CD4-positive, alpha-beta T cell treated with Interleukin-2 at 100 ng/mL for 4 hours (primary cell): Measurements from ENCODE around the gene TRIM29.

ENCODE experiments used
- DNase-seq: peaks from one replicate; pipeline ENCODE4 v3.0.0-alpha.2; 2020; ENCODE audit warnings: low spot score

TRIM29 gene

GRCh38 chr11:120122924-120123683 lies 14.8 kb downstream of the TRIM29 start:
- no peak for DNase-seq

- no peak for DNase-seq
Observed at GRCh38 chr11:120121914-120122473, 15.9 kb downstream of the TRIM29 start.

DNA sequence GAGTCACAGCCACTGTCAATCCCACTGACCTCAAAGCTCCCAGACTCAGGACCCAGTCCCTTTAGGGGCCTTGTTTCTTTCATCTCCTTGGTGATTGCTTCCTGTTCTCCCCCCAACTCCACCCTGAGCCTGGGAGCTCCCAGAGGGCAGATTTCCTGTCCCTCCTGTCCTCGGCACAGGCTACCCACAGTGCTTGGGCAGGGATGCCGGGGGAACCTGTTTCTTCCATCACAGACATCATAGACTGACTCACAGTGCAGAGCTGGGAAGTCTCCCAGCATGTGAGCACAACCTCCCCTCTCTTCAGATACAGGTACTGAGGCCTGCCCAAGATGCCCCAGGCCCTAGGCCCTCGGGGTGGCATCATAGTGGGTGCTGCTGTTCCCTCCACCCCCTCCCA lies 16.6 kb downstream of the TRIM29 start:
- DNase-seq: no peak

GRCh38 chr11:120120805-120121335 lies 17.0 kb downstream of the TRIM29 start:
- no peak for DNase-seq

- no peak for DNase-seq
Observed at GRCh38 chr11:120119121-120119520, 18.8 kb downstream of the TRIM29 start.

DNA sequence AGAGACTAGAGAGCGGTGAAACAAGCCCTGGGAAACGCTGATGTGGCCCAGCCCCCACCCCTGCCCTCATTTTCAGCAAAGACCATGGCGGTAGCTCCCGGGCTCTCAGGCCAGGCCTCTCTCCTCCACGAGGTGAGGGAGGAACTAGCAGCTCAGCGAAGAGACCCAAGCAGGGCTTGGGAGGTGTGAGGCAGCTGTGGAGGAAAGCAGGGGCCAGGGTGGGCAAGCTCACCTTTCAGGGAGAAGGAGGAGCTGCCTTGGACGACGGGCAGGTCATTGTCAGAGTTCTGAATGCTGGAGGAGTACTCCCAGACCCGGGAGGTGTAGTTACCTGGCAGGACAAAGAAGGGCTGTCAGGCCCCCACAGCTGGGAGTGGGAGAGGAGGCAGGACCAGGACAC lies 19.9 kb downstream of the TRIM29 start:
- DNase-seq: no peak

DNA sequence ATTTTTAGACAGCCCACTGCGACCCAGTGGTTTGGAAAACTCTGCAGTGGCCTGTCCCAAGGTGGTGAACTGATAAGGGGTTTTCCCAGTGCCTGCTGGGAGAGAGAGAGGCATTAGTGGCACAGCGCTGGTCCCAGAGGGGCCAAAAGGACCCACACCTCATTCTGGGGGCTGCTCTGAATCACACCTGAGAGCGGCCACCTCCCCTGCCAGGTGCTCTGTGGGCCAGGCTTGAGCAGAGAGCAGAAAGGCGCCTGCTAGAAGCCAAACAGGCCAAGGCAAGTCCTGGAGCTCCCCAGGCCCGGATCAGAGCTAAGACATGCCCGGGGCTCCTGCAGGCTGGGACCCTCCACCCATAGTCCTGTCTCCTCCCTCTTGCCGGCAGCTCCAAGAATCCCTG lies 20.9 kb downstream of the TRIM29 start:
- DNase-seq: no peak

DNA sequence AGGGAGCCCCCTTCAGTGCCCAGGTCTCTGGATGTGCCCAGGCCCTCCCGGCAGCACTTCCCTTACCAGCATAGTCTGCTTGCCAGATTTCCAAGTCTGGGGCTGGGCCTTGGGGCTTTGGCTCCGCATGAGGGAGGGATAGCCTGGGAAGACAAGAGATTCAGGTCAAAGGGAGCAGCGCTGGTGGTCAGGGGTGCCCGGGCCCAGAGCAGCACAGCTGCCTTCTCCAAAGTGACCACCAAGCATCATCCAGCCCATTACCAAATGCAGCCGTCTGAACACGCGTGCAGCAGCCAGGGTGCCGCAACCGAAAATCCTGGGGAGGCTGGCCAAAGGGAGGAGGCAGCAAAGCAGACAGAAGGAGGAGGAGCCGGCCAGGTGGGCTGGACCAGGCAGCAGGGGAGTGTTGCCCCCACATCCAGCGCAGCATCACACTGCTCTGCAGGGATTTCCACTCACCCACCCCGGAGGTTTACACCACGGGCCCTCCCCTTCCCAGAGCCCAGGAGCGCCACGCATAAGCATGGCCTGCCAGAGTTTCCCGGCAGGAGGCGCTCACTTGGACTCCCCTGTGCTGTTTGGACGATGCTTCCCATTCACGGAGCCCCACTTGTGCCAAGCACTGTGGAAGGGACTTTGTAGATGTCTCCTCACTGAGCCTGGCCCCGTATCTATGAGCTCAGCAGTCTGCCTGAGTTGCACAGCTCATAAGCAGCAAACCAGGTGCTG lies 22.5 kb downstream of the TRIM29 start:
- no peak for DNase-seq

DNA sequence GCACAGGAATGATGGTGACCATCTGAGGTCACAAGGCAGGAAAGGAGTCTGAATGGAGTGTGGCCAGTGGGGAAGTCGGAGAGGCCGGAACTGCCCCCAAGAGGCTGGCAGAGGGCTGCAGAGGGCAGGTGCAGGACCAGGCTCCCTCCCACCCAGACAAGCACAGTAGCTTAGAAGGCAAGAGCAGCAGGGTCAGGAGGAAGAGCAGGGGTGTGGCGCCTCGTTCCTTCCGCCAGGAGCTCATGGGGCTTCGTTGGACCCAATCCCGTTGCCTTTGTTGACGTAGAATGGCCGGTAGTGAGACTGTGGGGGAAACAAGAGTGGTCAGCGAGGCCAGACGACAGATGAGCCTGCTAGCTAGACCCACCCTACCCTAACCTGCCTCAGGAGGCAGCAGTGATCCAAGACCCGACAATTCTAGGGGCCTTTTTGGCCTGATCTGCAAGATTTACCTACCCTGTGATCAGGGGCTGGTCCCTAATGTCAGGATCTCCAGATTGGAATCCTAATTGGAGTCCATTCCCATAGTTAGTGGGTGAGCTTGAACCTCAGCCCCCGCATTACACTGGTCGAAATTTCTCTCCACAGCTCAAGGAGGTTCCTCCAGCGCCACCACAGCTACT lies 25.6 kb downstream of the TRIM29 start:
- no peak for DNase-seq

DNA sequence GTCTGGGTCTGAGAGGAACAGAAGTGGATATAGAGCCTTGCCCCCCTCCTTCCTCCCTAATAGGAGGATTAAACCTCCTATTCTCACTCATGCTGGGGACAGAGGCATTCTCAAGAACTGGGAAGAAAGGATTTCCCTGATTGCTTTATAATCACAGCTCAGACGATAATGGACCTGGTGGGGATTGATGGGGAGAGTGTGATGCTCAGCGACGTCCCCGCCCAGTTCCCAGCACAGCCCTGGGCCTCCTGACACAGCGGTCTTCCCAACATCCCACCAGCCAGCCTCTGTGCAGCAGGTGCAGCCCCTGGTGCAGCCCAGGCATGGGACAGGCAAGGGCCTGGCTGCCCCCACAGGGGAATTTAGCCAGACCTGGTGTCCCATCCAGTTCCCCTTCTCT lies 28.4 kb downstream of the TRIM29 start:
- DNase-seq: no peak

- DNase-seq: no peak
Observed at GRCh38 chr11:120108785-120109168, 29.1 kb downstream of the TRIM29 start.

- DNase-seq: peak; percentile 34
Observed at GRCh38 chr11:120108154-120108784, 29.6 kb downstream of the TRIM29 start.

GRCh38 chr11:120107692-120108091 lies 30.2 kb downstream of the TRIM29 start:
- no peak for DNase-seq

DNA sequence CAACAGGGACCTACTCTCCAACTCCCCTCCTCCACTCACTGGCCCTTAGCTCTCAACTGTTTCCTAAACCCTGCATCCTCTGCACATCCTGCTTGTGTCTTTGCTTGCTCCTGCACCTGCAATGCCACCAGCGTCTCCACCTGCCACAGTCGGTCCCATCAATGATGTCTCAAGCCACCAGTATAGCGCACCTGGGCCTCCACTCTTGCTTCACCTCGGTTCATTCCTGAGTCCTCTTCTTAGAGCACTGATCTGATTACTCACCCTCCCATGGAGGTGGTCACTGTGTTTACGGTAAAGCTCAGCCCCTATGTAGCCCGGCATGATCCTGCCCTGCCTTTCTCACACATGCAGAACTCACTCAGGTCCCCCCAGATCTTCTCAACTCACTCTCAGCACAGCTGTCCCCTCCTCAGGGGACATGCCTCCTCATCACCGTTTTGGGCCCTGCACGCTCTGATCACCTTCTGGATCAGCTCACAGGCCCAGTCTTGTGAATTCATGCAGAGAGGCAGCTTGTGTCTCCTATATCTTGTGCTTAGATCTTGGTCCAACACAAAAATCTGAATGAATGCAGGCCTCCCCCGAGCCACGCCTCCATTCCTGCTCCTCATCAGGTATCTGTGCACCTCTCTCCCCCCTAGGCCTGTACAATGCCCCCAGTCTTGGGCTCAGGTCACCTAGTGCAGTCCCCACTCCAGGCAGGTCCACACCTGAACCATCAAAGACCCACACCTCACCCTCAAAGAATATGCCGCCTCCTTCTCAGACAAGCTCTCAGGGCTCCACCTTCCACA lies 31.4 kb downstream of the TRIM29 start:
- DNase-seq: no peak

DNA sequence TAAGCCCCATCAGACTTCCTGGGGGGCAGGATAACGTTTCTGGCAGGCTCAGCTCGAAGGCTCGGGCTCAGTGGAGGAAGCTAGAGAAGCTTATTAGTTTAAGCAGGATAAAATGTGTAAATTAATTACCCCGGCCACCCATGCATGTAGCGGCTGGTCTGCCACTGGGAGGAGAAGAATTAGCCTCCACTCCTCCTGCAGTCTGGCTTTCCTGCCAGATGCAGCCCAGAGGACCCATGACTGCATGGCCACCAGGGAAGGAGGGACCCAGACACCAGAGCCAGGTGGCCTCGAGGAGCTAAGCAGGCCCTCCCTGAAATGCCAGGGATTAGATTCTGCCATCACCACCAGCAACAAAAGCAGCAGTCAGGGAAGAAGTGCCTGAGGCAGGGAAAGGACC lies 32.3 kb downstream of the TRIM29 start:
- no peak for DNase-seq

DNA sequence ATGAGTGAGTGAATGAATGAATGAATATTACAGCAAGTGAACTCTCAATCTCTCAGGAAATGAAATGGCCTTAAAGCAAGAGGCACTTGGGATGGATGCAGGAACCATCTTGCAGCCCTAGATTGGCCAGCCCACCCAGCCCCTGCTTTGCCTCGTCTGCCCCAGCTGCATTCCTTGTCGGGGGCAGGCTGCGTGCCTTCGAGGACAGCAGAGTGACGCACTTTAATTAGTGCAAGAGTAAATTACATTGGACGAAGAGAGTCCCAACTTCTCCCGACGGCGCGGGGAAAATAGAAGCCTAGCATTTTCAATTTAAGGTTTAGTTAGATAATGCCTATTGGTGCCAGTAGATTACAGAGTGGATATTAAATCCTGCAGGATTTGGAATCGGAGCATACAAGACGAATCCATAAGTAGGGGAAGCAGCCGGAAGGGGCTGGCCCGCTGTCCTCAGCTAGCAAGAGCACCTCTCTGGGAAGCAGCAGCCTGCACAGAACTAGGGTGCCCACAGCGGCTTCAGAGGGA lies 33.8 kb downstream of the TRIM29 start:
- no peak for DNase-seq

- no peak for DNase-seq
Observed at GRCh38 chr11:120102864-120103122, 35.1 kb downstream of the TRIM29 start.

DNA sequence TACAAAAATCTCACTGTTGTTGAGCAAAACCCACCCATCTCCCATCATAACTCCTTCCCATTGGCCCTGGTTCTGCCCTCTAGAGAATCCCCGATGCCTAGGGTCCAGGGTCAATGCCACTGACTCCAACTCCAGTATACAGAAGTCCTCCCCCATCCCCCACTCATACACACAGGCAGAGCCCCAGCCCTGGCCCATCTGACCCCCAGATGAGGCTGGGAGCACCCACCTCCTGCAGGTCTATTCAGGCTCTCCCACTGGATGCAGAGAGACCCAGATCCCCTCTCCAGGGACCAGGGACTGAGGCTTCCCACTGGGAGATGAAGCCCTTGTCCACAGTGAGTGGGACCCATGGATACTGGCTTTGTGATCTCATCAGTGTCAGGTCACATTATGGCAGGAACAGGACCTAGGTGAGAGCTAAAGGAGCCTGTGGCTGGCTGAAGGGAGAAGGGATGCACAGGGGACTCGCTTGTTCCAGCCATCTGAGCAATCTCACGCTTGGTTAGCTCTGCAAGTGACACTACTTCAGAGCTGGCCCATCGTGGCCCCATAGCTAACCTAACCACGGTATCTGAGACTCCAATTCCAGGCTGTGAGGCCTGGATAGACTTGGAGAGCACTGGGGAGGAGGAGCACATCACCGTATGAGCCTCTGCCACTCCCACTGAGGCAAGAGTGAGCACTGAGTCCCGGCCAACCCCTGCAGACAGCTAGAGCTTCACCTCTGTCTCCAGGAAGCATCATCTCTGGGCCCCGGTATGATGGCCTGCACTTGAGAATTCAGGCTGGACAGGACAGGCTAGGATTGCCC lies 35.7 kb downstream of the TRIM29 start:
- DNase-seq: no peak

GRCh38 chr11:120098503-120099020 lies 39.4 kb downstream of the TRIM29 start:
- DNase-seq: no peak

- DNase-seq: no peak
Observed at GRCh38 chr11:120097721-120098385, 40.1 kb downstream of the TRIM29 start.
